ENCODE results near the gene HAUS3.

HAUS3 gene, protein sequence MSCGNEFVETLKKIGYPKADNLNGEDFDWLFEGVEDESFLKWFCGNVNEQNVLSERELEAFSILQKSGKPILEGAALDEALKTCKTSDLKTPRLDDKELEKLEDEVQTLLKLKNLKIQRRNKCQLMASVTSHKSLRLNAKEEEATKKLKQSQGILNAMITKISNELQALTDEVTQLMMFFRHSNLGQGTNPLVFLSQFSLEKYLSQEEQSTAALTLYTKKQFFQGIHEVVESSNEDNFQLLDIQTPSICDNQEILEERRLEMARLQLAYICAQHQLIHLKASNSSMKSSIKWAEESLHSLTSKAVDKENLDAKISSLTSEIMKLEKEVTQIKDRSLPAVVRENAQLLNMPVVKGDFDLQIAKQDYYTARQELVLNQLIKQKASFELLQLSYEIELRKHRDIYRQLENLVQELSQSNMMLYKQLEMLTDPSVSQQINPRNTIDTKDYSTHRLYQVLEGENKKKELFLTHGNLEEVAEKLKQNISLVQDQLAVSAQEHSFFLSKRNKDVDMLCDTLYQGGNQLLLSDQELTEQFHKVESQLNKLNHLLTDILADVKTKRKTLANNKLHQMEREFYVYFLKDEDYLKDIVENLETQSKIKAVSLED

DNA sequence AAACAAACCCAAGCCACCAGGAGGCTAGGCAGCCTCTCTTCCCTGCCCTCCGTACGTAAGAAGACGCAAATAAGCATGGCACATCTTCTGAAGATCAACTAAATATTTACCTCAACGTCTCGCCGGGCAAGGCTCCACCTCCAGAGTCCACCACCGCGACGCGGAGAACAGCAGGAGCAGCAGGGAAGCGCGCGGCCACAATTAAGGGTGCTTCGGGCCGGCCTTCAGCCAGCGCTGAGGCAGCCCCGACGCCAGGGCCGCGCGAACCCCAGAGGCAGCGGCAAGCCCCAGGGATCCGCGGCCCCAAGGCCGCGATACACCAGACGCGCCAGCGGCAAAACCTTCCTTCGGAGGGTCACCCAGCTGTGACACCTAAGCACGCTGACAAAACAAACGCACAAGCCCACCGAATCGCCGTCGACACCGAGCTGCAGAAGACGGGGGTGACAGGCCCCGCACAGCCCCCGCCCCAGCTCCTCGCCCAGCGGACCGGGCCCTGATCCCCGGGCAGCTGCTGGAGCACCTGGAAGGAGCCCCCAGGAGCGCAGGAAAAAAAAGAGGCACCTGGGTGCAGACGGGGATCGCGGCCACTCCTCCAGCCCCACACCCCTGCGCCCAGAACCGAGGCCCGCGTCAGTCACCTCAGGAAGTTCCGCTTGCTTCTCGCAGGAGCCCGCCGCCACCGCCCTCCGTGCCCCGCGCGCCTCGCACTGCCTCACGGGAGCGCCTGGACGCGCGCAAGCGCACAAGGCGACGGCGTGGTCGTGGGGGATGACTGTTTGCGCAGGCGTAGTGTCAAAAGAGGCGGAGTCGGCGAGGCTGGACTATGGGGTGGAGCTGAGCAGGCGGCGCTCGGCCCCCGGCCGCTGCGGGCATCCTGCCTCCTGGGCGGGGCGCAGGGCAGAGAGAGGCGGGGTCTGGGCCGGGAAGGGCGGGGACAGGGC is at the start of gene HAUS3, which contains the start of gene POLN:
TSS of gene HAUS3 (minus strand) at position 712 of the 944 bp plus-strand sequence. CDS start 1,175 bp downstream, outside the sequence.
TSS of gene POLN (minus strand) at position 712 of the 944 bp plus-strand sequence. CDS start 12,890 bp downstream, outside the sequence.
- DNase-seq (ENCODE audit: low read depth): peak; percentile 95

DNA sequence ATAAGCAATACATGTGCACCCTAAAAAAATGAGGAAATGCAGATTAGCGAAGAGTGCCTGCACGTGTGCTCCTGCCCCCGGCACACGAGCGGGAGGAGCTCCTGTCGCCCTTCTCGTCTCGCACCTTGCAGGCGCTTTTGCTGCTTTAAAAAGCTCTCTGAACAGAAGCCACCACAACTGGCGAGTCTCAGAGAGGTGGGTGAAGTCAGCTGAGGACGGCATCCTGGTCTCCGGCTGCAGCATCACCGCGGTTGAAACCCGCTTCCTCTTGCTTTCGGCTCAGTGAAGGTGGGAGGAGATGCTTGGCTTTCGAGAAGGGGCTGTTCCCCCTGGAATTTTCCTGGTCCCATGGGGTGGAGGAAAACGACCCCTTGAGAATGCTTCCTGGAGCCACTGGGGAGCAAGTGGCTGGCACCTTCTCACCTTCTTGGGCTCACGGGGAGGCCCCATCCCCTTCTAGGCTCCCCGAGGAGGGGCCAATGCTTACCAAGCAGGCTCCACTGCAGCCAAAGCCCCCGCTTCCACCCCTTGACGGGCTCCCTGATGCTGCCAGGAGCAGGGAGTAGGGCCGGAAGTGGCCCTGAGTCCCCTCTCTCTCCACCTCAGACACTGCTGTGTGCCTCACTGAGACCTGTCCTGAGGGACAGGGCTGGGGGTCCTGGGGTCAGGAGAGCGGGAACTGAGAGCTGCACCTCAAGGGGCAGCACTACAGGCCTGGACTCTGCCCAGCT is 49.2 kb upstream of the HAUS3 start:
- no peak for DNase-seq (ENCODE audit: low read depth)

DNA sequence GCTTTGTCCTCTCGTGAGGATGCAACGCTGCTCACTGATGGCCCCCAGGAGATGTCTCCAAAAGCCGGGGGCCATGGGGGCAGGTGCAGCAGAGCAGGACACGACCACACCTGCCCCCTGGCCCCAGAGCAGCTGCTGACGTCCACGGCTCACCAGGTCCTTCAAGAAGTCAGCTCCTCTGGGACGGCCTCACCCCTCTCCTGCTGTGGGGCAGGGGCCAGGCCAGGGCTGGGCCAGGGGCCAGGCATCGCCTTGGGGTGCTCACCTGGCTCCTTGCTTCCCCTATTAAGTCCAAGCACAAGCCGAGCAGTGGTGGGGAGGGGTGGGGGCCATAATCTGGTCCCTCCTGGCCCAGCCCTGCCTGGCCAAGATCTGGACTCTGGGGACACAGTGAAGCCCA is 48.6 kb upstream of the HAUS3 start:
- DNase-seq (ENCODE audit: low read depth): no peak

DNA sequence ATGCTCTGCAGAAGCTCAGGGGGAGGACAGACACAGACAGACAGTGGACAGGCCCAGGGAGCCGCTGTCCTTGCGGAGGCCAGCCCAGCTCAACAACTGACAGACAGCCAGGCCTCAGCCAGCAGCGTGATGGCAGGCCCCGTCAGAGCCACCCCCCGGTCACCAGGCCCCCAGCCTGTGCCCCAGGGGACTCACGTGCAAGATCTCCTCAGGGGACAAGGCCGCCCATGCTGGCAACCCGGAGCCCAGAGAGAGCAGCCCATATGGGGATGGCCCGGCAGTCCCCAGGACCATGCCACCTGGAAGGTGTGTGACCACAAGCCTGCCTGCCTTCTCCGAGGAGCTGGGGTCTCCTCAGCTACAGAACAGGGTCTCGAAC is 48.0 kb upstream of the HAUS3 start:
- no peak for DNase-seq (ENCODE audit: low read depth)

DNA sequence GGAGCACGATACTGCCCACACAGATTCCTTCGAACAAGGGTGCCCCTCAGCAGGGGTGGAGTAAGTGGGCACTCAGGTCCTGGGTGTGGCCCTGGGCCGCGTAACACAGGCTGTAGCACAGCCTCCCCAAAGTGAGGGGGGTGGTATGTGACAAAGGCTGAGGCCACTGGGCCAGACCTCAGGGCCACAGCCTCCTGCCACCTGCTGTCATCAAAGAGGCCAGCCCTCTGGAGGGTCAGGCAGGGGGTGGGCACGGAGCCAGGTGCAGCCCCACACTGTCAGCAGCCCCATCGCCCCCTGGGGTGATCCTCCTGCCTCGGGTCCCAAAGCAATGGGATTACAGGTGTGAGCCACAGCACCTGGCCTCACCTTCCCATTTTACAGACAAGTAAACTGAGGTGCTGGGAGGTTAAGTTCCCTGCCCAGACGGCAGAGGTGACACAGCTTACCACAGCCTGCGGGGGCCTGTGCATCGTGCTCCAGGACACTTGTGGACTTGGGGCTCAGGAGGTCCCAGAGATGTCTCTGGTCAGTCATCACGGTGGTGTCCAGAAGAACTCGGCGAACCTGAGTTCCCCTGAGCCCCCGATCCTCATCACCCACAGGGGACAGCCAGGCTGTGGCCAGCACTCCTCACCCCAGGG is 47.5 kb upstream of the HAUS3 start:
- no peak for DNase-seq (ENCODE audit: low read depth)

DNA sequence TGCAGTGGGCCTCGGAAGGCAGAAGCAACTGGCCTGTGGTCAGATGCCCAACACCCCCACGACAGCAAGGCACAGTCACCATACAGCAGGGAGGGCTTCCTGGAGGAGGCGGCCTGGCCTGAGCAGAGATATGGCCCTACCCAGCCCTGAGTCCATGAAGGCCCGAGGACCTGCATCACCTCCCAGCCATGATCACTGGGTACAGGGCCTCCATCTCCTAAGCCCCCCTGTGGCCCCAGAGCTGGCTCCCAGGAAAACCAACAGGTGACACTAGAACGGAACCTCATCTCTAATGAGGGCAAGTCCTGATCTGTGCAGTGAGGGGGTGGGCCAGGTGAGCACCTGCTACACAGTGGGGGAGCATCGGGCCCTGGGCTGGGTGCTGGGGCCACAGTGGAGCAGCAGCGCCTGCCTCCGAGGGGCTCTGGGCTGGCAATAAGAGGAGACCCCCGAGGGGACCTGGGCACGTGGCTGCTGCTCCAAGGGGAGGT is 46.2 kb upstream of the HAUS3 start:
- DNase-seq (ENCODE audit: low read depth): no peak

DNA sequence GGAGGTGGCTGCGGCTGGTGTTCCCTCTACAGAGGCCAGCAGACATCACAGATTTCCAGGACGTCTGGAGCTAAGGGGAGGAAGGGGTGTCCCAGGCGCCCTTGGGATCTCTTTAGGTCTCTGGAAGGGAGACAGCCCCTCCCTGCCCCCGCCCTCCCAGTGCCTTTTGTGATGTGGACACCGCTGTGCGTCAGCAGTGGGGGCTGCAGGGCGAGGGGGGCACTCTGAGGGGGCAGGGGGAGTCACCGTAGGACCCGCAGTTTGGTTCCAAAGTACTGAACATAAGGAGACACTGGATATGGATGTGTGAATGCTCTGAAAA is 45.6 kb upstream of the HAUS3 start:
- DNase-seq (ENCODE audit: low read depth): no peak

DNA sequence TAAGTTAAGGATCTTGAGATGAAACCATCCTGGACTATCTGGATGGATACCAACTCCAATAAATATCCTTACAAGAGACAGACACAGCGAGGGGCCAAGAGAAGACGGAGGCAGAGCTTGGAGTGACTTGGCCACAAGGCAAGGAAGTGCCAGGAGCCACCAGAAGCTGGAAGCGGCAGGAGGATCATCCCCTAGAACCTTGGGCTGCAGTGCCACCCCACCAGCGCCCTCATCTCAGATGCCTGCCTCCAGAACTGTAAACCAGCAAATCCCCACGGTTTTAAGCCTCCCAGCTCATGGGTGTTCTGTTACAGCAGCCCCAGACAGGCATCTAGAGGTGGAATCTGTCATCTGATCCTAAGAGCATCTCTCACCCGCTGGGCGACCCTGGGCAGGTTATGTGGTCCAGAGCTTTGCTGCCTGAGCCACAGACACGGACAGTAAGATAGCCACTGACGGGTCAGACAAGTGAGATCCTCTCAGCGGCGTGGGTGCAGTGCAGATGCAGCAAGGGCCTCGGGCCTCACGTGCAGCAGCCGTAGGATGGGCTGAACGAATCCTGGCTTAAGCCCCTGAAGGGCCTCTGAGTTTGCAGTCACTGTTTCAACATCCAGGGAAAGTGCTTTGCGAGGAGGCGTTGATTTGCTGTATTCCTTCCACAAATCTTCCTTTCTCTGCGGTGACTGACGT is 45.1 kb upstream of the HAUS3 start:
- no peak for DNase-seq (ENCODE audit: low read depth)

DNA sequence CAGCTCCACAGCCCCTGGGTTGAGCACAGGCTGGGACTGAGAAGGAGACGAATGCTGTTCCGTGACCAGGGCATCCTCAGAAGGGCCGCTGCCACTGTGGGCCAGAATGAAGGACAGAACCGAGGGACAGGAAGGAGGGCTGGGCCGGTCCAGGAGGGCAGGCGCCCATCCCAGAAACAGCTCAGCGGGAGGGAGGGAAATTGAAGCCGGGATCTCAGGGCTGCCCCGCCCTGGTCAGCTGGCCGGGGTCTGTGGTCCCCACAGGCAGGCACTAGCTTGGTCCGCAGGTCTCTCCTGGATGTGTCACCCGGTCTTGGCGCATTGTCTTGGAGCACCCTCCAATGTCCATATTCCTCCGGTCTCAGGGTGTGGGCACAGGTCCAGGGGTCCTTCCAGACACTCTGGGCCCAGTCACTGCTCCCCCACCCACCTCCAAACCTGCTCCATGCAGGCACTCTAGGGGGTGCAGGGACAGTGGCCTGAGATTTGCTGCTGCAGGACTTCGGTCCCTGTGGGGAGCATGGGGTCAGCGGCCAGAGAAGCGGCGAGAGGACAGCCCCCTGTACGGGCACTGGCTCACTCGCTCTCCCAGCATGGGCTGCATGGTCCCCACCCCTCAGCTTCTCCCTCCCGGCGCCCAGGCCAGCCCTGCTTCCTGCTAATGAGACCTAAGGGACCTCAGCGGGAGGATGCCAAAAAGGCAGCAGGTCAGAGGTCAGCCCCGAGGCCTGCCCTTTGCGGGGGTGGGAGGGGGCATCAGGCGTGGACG is 43.9 kb upstream of the HAUS3 start:
- DNase-seq (ENCODE audit: low read depth): no peak

DNA sequence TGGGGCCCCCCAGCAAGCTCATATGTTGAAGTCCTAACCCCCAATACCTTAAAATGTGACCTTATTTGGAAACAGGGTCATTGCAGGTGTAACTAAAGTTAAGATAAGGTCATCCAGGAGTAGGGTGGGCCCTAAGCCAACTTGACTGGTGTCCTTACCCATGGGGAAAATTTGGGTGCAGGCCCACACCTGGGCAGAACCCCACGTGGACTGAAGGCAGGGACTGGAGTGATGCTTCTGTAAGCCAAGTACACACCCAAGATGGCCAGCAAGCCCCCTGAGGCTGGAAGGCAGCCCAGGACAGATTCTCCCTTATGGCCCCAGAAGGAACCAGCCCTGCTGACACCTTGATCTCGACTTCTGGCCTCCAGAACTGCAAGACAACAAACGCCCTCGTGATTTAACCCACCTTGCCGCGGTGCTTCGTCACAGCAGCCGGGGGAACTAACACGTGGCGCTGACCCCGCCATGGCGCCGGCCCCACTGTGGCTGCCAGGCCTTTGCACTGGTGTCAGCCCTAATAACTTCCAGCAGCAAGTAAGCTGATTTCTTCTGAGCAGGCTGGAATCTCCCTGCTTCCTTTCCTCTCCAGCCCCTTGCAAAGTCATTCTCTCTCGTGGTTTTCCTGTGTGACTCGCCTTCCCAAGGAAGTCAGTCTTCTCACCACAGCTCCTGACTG is 43.2 kb upstream of the HAUS3 start:
- no peak for DNase-seq (ENCODE audit: low read depth)

DNA sequence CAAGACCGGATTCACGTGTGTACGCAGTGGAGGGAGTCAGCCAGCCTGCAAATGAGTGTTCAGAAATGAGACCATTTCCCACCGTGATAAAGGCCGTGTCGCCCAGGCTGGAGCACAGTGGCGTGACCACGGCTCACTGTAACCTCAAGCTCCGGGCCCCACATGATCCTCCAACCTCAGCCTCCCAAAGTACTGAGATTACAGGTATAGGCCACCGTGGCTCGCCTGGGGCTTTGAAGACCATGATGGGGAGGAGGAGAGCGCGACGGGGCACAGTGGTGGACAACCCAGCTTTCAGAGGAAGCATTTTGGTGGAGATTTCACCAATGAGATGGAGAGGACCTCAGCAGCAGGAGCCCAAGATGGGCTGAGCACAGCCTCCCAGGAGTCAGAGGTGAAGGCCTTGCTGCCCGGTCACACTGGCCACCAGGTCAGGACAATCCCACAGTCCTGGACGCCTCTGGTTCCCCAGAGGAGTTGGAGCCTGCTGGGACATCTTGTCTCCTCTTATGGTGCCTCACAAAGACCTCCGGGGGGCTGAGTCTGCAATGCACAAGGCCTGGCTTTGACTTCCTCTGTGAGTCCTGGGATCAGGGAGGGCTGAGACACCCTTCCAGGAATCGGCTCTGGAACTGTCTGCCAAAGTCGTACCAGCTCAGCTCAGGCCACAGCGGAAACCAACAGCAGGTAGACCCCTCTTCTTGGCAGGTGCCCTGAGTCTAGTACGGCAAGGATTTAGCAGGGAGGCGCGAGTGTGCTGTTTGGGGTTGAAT is 42.4 kb upstream of the HAUS3 start:
- DNase-seq (ENCODE audit: low read depth): no peak

DNA sequence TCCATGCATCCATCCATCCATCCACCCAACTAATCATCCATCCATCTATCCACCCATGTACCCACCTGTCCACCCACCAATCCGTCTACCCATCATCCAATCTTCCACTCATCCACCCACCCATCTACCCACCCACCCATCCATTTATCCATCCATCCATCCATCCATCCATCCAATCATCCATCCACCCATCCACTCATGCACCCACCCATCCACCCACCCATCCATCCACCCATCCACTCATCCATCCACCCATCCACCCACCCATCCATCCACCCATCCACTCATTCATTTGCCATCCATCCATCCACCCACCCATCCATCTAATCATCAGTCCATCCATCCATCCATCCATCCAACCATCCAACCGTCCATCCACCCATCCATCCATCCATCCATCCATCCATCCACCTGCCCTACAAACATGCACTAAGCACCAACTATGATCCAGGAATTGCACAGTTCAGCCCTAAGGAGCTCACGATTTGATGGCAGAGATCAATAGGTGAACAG is 41.3 kb upstream of the HAUS3 start:
- DNase-seq (ENCODE audit: low read depth): no peak

DNA sequence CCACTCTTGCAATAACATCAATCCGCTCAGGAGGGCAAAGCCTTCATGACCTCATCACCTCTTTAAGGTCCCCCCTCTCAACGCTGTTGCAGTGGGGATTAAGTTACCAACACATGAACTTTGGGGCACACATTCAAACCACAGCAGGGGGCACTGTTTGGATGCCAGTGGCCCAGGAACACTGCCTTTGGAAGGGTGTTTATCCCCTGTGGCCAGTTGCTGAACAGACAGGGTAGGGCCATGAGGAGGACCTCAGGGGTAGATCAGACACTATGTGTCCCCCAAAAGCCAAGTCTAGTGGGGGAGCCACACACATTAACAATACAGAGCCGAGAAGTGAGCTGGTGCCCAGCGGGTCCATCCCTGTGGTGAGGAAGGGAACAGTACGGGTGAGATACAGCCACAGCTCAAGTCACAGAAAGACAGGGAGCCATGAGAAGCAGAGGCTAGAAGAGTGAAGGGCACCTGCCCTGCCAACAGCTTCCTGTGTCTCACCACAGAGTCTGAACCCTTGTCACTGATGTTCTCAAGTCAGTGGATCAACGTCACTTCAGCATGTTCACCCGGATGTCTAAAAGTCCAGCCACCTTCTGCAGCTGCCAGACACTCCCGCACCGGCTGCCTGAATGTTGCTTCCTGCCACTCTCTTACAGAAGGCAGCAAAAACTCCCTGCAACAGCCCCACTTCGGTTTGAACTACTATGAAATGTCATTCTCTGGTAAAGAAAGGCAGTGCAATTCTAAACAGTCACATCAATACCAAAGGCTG is 39.8 kb upstream of the HAUS3 start:
- DNase-seq (ENCODE audit: low read depth): no peak

DNA sequence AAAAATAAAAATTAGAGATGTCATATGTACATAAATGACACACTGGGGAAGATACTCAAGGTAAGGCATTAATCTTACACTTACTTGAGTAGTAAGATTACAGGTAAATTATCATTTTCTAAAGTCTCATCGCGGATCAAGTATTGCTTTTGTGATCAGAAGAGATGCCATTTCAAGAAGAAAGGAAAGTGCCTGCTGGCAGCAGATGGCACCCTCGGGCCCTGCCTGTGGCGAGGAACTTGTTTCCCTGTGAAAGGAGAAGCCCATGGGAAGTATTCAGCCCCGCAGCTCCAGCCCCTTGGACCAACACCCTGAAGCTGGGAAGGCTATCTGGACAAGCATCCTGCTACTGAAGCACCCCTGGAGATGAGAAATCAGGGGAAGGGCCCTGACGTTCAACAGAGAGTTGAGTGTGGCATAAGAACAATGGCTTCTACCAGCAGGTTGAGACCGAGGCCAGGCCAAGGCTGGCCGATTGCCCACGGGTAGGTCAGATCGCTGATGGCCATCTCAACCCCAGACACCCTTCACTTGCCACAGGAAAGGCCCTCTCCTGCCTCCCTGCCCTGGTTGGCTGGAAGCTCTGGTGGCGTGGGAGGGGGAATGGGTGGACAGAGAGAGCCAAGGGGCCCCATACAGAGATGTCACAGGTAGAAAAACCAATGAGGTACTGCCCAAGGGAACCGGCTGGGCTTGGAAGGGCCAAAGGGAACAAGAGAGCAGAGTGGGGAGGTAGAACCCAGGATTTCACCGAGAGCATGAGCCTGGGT is 38.8 kb upstream of the HAUS3 start:
- DNase-seq (ENCODE audit: low read depth): no peak

DNA sequence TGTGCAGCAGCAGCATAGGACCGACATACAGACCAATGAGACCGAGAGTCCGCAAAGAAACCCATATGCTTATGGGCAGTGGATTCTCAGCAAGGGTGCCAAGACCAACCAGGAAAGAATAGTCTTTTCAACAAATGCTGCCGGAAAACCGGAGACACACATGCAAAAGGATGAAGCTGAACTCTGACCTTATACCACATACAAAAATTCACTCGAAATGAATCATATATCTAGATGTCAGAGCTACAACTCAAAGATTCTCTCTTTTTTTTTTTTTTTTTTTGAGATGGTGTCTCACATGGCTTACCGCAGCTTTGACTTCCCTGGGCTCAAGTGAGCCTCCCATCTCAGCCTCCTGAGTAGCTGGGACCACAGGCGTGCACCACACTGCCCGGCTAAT is 36.0 kb upstream of the HAUS3 start:
- DNase-seq (ENCODE audit: low read depth): no peak

DNA sequence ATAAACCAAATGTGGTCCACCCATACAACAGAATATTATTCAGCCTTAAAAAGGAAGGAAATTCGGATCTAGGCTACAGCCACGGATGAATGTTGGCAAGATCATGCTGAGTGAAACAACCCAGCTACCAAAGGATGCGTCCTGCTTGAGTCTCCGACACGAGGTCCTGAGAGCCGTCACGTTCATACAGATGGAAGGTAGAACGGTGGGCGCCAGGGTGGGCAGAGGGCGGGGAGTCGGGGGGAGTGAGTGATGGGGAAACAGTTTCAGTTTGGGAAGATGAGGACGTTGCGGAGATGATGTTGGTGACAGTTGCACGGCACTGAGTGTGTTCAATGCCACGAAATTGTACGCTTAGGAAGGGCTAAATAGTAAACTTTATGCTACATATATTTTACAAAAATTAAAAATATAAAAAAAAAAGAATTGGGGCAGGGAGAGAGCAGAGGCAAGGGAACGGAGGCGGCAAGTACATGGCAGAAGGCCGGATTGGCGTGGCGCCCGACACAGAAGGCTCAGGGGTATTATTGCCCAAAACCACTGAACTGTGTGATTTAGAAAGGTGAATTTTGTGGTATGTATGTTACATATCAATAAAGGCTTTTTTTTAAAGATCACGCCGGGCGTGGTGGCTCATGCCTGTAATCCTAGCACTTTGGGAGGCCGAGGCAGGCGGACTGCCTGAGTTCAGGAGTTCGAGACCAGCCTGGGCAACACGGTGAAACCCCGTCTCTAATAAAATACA is 34.8 kb upstream of the HAUS3 start:
- no peak for DNase-seq (ENCODE audit: low read depth)

Data from fibroblast of gingiva (primary cell).